ENCODE results near the gene LAMC3. TPM values are rescaled to one million over a fixed set of nuclear protein-coding genes. Genes with fewer than 3 reads are reported as not detected.

Gene LAMC3
- total and polyA plus RNA-seq, 2 donors from 2014 or later = 13.4 to 13.8 TPM

DNA sequence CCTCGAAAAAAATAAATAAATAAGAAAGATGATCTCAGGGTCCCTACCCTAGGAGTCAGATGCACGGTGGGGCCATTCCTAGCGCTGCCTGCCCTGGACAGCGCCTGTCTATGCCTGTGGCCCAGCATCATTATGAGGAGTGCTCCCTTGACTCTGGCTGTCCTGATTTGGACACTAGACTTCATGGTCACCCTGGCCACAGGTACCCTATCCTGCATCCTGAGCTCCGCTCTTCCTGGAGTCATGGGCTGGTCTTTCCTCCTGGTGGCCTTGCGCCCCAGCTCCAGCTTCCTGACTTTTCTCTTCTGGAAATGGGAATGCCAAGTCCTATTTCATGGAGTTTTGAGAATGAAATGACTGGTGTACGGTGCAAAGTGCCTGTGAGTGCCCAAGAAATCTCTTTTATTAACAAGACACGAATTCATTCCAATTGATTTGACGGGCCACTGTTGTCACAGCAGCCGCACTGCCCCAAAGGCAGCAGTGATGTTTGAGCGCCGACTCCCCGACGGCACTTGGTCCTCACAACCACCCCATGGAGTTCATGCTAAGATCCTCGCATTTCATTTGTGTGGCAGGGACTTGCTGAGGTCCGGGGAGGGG, 86.8 kb downstream of the LAMC3 start:
- Histone ChIP-seq H3K27me3 (ENCODE audit: control insufficient read depth, insufficient read depth, low read length) (no peaks in the 10 kb centered on the region), H3K9ac (ENCODE audit: low read length in 3 of 3) (no peak overlapping the region), H3K9me3 (ENCODE audit: control insufficient read depth in 2 of 3, insufficient read depth in 1 of 3, low read length in 3 of 3) (no peaks in the 10 kb centered on the region), H3K27ac (ENCODE audit: low read depth in 2 of 2, low read length in 2 of 2) (peak overlapping the region; percentile 41 to 65), H3K4me1 (ENCODE audit: control insufficient read depth in 2 of 3, insufficient read depth in 2 of 3, low read depth in 1 of 3, low read length in 3 of 3) (peaks cover 2 to 22% (median 12%) of the 10 kb centered on the region in 3 donors), H3K36me3 (ENCODE audit: control insufficient read depth in 2 of 3, insufficient read depth in 3 of 3, low read length in 3 of 3) (peaks cover 0 to 5% (median 0%) of the 10 kb centered on the region in 3 donors), H3K4me3 (ENCODE audit: low read length in 3 of 3) (peak overlapping the region in 2 of 3 donors; percentile 33 to 58)
- DNase-seq (no peak), FAIRE-seq (no peak)
- TF ChIP-seq, protein P1, sequence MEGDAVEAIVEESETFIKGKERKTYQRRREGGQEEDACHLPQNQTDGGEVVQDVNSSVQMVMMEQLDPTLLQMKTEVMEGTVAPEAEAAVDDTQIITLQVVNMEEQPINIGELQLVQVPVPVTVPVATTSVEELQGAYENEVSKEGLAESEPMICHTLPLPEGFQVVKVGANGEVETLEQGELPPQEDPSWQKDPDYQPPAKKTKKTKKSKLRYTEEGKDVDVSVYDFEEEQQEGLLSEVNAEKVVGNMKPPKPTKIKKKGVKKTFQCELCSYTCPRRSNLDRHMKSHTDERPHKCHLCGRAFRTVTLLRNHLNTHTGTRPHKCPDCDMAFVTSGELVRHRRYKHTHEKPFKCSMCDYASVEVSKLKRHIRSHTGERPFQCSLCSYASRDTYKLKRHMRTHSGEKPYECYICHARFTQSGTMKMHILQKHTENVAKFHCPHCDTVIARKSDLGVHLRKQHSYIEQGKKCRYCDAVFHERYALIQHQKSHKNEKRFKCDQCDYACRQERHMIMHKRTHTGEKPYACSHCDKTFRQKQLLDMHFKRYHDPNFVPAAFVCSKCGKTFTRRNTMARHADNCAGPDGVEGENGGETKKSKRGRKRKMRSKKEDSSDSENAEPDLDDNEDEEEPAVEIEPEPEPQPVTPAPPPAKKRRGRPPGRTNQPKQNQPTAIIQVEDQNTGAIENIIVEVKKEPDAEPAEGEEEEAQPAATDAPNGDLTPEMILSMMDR (IDR thresholded peaks at IDR 0.05; ENCODE audit: borderline replicate concordance, extremely low read depth, insufficient read depth) = no peak
- intact Hi-C loops (cut with DNase I) = no loop called here

DNA sequence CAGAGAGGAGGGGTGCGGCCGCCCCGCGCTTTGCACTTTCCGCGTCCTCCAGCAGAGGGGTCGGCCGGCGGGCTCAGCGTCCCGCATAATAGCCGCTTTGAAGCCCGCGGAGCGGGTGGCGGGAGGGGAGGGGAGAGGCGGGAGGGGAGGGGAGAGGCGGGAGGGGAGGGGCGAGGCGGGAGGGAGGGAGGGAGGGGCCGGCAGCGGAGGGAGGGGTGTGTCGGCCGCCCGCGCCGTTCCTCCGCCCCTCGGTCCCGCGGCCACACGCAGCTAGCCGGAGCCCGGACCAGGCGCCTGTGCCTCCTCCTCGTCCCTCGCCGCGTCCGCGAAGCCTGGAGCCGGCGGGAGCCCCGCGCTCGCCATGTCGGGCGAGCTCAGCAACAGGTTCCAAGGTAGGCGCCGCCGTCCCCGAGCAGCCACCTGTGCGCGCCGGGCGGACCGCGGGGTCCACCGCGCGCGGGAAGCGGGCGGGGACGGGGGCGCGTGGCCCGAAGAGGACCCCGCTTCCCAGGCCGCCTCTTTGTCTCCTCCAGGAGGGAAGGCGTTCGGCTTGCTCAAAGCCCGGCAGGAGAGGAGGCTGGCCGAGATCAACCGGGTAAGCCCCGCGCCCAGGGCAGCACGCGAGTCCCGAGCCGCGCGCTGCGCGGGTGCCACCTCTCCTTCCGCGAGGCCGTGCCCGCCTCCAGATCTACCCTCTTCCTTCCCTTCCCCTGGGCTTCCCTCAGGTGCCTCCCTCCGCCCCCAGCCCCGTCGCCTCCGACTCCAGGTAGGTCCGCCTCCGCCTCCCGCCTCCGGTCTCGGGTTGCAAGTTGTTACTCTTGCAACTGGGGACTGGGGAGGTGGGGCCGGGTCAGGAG, 87.5 kb downstream of the LAMC3 start, which contains the start of gene AIF1L:
AIF1L (plus strand) TSS at position 263 of the 857 bp plus-strand sequence; CDS start at position 362, 99 bp downstream.
- Histone ChIP-seq H3K4me1 (ENCODE audit: control insufficient read depth in 2 of 3, insufficient read depth in 2 of 3, low read depth in 1 of 3, low read length in 3 of 3) (peaks cover 2 to 27% (median 17%) of the 10 kb centered on the region in 3 donors), H3K9ac (ENCODE audit: low read length in 3 of 3) (peak within 1 kb of the TSS; percentile 44 to 81 (median 59)), H3K9me3 (ENCODE audit: control insufficient read depth in 2 of 3, insufficient read depth in 1 of 3, low read length in 3 of 3) (no peaks in the 10 kb centered on the region), H3K36me3 (ENCODE audit: control insufficient read depth in 2 of 3, insufficient read depth in 3 of 3, low read length in 3 of 3) (peaks cover 0 to 5% (median 0%) of the 10 kb centered on the region in 3 donors), H3K4me3 (ENCODE audit: low read length in 3 of 3) (peak within 1 kb of the TSS; percentile 43 to 68 (median 57)), H3K27ac (ENCODE audit: low read depth in 2 of 2, low read length in 2 of 2) (peak within 1 kb of the TSS; percentile 87), H3K27me3 (ENCODE audit: control insufficient read depth, insufficient read depth, low read length) (no peaks in the 10 kb centered on the region)
- DNase-seq (peak; percentile 89 to 93 (median 93)), FAIRE-seq (no peak)
- TF ChIP-seq, protein P1 (IDR thresholded peaks at IDR 0.05; ENCODE audit: borderline replicate concordance, extremely low read depth, insufficient read depth) = peak; percentile 15
- intact Hi-C loops (cut with DNase I) = no loop called here

DNA sequence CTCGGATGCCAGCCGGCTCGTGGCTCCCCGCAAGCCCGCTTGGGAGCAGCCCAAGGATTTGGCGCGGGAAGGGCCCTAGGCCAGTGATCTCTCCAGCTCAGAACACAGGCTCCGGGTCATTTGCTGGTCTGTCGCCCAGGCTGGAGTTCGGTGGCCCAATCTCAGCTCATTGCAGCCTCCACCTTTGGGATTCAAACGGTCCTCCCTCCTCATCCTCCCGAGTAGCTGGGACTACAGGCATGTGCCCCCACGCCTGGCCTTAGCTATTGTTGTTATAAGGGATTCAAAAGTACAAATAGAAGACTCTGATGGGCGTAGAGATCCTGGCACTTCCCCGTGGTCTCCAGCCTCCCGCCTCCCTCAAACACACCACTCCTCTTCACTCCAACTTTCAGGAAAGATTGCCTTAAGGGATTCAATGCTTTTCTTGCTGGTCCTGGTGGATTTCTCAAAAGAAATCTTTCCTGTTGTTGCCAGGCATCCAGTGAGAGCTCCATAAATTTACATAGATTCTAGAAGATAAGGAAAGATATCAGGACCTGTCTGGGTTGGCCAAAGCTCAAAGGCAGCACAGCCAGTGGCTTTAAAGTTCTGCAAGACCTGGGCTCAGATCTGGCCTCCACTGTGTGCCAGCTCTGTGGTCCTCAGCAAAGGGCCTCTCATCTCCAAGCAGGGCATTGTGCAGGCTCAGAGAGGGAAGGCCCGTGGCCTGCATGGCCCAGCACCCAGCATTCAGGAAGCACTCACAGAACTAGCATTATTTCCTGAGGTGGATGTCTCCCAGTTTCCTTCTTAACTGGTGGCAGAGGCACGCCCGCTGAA, 88.4 kb downstream of the LAMC3 start:
- no peaks in the 10 kb centered on the region for H3K9me3 ChIP-seq (ENCODE audit: control insufficient read depth in 2 of 3, insufficient read depth in 1 of 3, low read length in 3 of 3)
- H3K4me3 ChIP-seq (ENCODE audit: low read length in 3 of 3) = peak overlapping the region; percentile 43 to 68 (median 57)
- H3K9ac ChIP-seq (ENCODE audit: low read length in 3 of 3) = peak overlapping the region; percentile 44 to 81 (median 59)
- no peak for DNase-seq
- TF ChIP-seq, protein P1 (IDR thresholded peaks at IDR 0.05; ENCODE audit: borderline replicate concordance, extremely low read depth, insufficient read depth) = no peak
- no peaks in the 10 kb centered on the region for H3K27me3 ChIP-seq (ENCODE audit: control insufficient read depth, insufficient read depth, low read length)
- peaks cover 0 to 5% (median 0%) of the 10 kb centered on the region in 3 donors for H3K36me3 ChIP-seq (ENCODE audit: control insufficient read depth in 2 of 3, insufficient read depth in 3 of 3, low read length in 3 of 3)
- intact Hi-C loops (cut with DNase I) = no loop called here
- peaks cover 2 to 31% (median 19%) of the 10 kb centered on the region in 3 donors for H3K4me1 ChIP-seq (ENCODE audit: control insufficient read depth in 2 of 3, insufficient read depth in 2 of 3, low read depth in 1 of 3, low read length in 3 of 3)
- no peak for FAIRE-seq
- H3K27ac ChIP-seq (ENCODE audit: low read depth in 2 of 2, low read length in 2 of 2) = peak overlapping the region; percentile 87

Data from kidney (tissue), 14 donors.